SJSA1 (cell line): ENCODE measurements around the gene RNASEL. TPM values are rescaled to one million over a fixed set of nuclear protein-coding genes. Genes with fewer than 3 reads are reported as not detected.

Source experiments
- DNase-seq, 2 experiments: peaks; one replicate each; pipeline ENCODE4 v3.0.0-alpha.2; 2015 to 2020; ENCODE audit warnings: low spot score in 2 of 2, low read depth in 1 of 2
- H3K27ac ChIP-seq: fragments of 250-450 bp; sonication (Bioruptor Pico); 2 replicates; pipeline ENCODE4 v1.5.1; 2020; ENCODE audit warnings: mild to moderate bottlenecking, moderate library complexity
- H3K27me3 ChIP-seq: fragments of 250-450 bp; sonication (Bioruptor Pico); replicated peaks from 2 replicates; pipeline ENCODE4 v1.5.1; 2020; ENCODE audit warnings: mild to moderate bottlenecking, moderate library complexity
- H3K36me3 ChIP-seq: fragments of 250-450 bp; sonication (Bioruptor Pico); 2 replicates; pipeline ENCODE4 v1.5.1; 2020; ENCODE audit warnings: mild to moderate bottlenecking
- H3K4me1 ChIP-seq: fragments of 250-450 bp; sonication (Bioruptor Pico); replicated peaks from 2 replicates; pipeline ENCODE4 v1.6.1; 2021; ENCODE audit warnings: mild to moderate bottlenecking
- H3K4me3 ChIP-seq: fragments of 250-450 bp; sonication (Bioruptor Pico); 2 replicates; pipeline ENCODE4 v1.5.1; 2020; ENCODE audit warnings: mild to moderate bottlenecking
- H3K9me3 ChIP-seq: fragments of 250-450 bp; sonication (Bioruptor Pico); replicated peaks from 2 replicates; pipeline ENCODE4 v1.5.1; 2020; ENCODE audit warnings: mild to moderate bottlenecking
- total RNA-seq: library from RNA; depleted of rRNA; stranded (reverse); fragments of >200 nt; shearing (Covaris generic); gene quantifications from 2 replicates; pipeline ENCODE4 v1.2.3, GENCODE V29; 2014

RNASEL gene
- total RNA-seq, 1 experiment from 2014 or later, result 11.5 TPM

DNA sequence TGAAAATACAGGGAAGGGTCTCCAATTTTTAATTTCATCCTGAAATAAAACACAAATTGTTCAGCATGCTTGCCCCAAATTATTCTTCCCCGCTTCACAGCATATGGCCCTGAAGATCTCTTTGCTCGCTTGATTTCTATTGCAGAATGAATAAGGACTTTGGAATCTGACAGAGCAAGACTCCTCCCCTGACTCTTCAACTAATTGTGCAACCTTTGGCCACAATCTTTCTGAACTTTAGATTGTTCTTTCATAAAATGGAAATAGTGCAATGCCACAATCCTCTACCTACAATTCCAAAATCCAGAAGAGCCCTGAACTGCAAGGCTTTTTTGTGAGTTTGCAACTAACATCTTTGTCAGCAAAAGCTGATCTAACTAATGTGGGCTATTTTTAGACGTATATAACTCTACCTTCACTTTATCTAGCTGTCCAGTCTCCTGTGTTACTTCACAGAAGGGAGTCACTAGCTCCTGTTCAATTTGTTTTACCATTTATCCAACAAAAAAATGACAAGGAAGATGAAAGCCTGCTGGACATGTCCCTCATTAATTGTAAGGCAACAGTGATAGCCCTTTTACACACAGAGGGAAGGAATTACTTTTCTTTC is 13.4 kb downstream of the RNASEL start:
- peak in 1 of 2 experiments; percentile 7 for DNase-seq
- H3K27me3 ChIP-seq, result no peaks in the 10 kb centered on the region
- H3K36me3 ChIP-seq, result peaks cover 15% of the 10 kb centered on the region; the same call in 1 of the 2 replicates
- H3K9me3 ChIP-seq, result no peaks in the 10 kb centered on the region
- peaks cover 8% of the 10 kb centered on the region for H3K4me1 ChIP-seq
- no peak overlapping the region for H3K4me3 ChIP-seq
- no peak overlapping the region for H3K27ac ChIP-seq

GRCh38 chr1:182574156-182574555 is 14.9 kb downstream of the RNASEL start:
- no peak for DNase-seq
- Histone ChIP-seq H3K9me3 (no peaks in the 10 kb centered on the region), H3K36me3 (peaks cover 7% of the 10 kb centered on the region; the same call in 1 of the 2 replicates), H3K4me3 (no peak overlapping the region), H3K4me1 (peaks cover 8% of the 10 kb centered on the region), H3K27me3 (no peaks in the 10 kb centered on the region), H3K27ac (no peak overlapping the region)

DNA sequence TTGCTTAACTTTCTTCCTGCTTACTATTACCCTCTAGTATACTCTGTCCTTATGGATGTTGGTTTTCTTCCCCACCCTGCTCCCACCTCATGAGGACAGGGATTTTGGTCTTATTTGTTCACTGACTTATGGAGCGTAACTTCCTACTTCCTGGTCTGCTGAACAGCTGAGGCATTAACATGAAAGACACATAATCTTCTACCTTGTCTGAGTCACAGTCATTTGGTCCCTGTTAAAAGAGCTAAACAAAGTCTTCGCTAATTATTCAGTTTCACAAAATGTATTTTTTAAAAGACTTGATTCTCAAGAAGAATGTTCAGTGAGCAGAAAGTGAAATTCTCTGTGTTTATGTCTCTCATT is 18.5 kb downstream of the RNASEL start:
- no peak overlapping the region for H3K4me3 ChIP-seq
- DNase-seq, result no peak
- no peaks in the 10 kb centered on the region; the same call in none of the 2 replicates for H3K4me1 ChIP-seq
- no peaks in the 10 kb centered on the region for H3K9me3 ChIP-seq
- H3K36me3 ChIP-seq, result 0 out of 2 replicates have a peak, but pooled peaks cover 3% of the 10 kb centered on the region
- H3K27ac ChIP-seq, result no peak overlapping the region
- no peaks in the 10 kb centered on the region for H3K27me3 ChIP-seq

- Histone ChIP-seq H3K4me1 (no peaks in the 10 kb centered on the region), H3K36me3 (0 out of 2 replicates have a peak, but pooled peaks cover 3% of the 10 kb centered on the region), H3K9me3 (no peaks in the 10 kb centered on the region), H3K4me3 (no peak overlapping the region), H3K27me3 (no peaks in the 10 kb centered on the region), H3K27ac (no peak overlapping the region)
- DNase-seq, result no peak
Measured at GRCh38 chr1:182569939-182570610, 19.0 kb downstream of the RNASEL start.

DNA sequence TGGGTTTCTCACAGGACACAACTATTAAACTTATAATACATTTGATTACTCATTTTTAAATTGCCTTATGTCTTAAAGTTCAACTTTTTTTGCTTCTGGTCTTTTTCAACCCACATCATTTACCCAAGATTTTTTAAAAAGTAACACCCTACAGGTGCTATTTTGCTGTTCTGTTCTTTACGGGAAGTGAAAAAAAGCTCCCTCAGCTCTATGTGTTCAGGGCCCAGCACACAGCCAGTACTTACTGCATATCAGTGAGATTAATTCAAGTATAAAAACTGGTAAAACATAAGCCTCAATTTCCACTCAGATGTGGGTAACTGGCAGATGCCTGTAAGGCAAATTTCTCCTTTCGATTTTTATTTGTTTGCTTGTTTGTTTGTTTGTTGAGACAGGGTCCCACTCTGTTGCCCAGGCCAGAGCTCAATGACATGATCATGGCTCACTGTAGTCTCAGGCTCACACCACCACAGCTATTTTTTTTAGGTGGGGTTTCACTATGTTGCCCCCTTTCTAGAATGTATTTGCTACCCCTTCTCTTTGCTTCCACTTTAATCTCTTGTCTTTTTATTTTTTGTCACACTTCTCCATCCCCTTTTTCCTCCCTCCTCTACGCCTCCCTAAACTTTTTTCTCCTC is 20.3 kb downstream of the RNASEL start:
- H3K4me1 ChIP-seq, result no peaks in the 10 kb centered on the region

GRCh38 chr1:182567629-182568028 is 21.4 kb downstream of the RNASEL start:
- no peak for DNase-seq
- Histone ChIP-seq H3K4me3 (no peak overlapping the region), H3K36me3 (no peaks in the 10 kb centered on the region), H3K9me3 (no peaks in the 10 kb centered on the region), H3K4me1 (no peaks in the 10 kb centered on the region), H3K27ac (no peak overlapping the region), H3K27me3 (no peaks in the 10 kb centered on the region)

More for the DNA sequence above, 20.3 kb downstream of the RNASEL start:
- Histone ChIP-seq H3K36me3 (no peaks in the 10 kb centered on the region), H3K27me3 (no peaks in the 10 kb centered on the region), H3K9me3 (no peaks in the 10 kb centered on the region), H3K27ac (no peak overlapping the region), H3K4me3 (no peak overlapping the region)
- DNase-seq, result no peak

DNA sequence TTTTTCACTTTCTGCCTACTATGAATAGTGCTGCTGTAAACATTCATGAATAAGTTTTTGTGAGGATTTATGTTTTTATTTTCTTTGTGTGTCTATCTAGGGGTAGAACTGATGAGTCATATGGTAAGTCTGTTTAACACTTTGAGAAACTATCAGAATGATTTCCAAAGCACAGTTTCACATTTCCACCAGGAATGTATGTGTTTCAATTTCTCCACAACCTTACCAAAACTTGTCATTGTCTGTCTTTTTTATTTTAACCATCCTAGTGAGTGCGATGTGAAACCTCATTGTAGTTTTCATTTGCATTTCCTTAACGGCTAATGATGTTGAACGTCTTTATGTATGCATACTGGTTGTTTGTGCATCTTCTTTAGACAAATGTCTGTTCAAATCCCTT is 23.5 kb downstream of the RNASEL start:
- no peaks in the 10 kb centered on the region for H3K27me3 ChIP-seq
- H3K27ac ChIP-seq, result no peak overlapping the region
- no peaks in the 10 kb centered on the region for H3K36me3 ChIP-seq
- no peak overlapping the region for H3K4me3 ChIP-seq
- no peaks in the 10 kb centered on the region for H3K4me1 ChIP-seq
- no peak for DNase-seq
- H3K9me3 ChIP-seq, result no peaks in the 10 kb centered on the region

- H3K36me3 ChIP-seq, result no peaks in the 10 kb centered on the region
- H3K27ac ChIP-seq, result no peak overlapping the region
- DNase-seq, result no peak
- H3K27me3 ChIP-seq, result no peaks in the 10 kb centered on the region
- no peaks in the 10 kb centered on the region for H3K9me3 ChIP-seq
- no peak overlapping the region for H3K4me3 ChIP-seq
- no peaks in the 10 kb centered on the region for H3K4me1 ChIP-seq
Measured at GRCh38 chr1:182564406-182565004, 24.6 kb downstream of the RNASEL start.

DNA sequence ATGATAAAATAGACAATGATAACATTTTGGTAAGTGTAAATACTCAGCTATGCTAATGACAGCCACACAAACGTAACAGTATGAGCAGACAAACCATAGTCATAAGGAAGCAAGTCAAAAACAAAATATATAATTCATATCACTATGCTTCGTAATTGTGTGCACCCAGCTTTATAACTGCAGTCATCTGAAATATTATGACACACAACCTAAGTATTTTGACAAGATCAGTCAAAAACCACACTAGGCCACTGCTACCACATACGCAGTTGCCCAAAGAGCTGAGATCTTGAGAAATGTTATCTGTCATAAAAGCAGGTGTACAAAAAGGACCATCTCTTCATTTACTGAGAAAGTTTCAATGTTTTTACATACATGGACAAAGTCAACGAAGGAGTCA is 26.0 kb downstream of the RNASEL start:
- no peak for DNase-seq
- Histone ChIP-seq H3K36me3 (no peaks in the 10 kb centered on the region), H3K9me3 (no peaks in the 10 kb centered on the region), H3K27ac (no peak overlapping the region), H3K4me3 (no peak overlapping the region), H3K27me3 (no peaks in the 10 kb centered on the region), H3K4me1 (no peaks in the 10 kb centered on the region)

DNA sequence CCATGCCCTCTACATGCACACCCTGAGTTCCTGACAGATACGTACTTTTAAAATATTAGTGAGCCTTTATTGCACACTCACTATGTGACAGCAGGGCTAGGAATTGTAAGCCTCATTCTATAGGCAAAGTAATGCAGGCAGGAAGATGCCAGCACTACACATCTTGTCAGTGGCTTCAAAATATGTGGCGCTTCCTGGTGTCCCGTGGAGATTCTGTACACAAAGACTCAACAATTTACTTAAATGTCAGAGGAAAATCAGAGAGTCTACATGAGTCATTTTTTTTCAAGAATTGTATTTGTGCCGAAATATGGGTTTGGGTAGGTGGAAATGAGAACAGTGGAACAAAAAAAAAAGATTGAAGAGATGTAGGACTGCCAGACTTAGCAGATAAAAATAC is 27.6 kb downstream of the RNASEL start:
- Histone ChIP-seq H3K27me3 (no peaks in the 10 kb centered on the region), H3K27ac (no peak overlapping the region), H3K9me3 (no peaks in the 10 kb centered on the region), H3K36me3 (no peaks in the 10 kb centered on the region), H3K4me3 (no peak overlapping the region), H3K4me1 (no peaks in the 10 kb centered on the region)
- DNase-seq, result no peak

GRCh38 chr1:182560392-182560984 is 28.6 kb downstream of the RNASEL start:
- no peaks in the 10 kb centered on the region for H3K9me3 ChIP-seq
- H3K27me3 ChIP-seq, result no peaks in the 10 kb centered on the region
- H3K36me3 ChIP-seq, result no peaks in the 10 kb centered on the region
- no peak overlapping the region for H3K4me3 ChIP-seq
- H3K27ac ChIP-seq, result no peak overlapping the region
- DNase-seq, result no peak
- H3K4me1 ChIP-seq, result no peaks in the 10 kb centered on the region

- no peaks in the 10 kb centered on the region for H3K9me3 ChIP-seq
- no peaks in the 10 kb centered on the region for H3K27me3 ChIP-seq
- no peak for DNase-seq
Measured at GRCh38 chr1:182556279-182556678, 32.8 kb downstream of the RNASEL start.

GRCh38 chr1:182555493-182555892 is 33.6 kb downstream of the RNASEL start:
- no peak for DNase-seq
- H3K27me3 ChIP-seq, result no peaks in the 10 kb centered on the region
- no peaks in the 10 kb centered on the region for H3K4me1 ChIP-seq
- H3K9me3 ChIP-seq, result no peaks in the 10 kb centered on the region
- no peak overlapping the region for H3K27ac ChIP-seq
- no peaks in the 10 kb centered on the region for H3K36me3 ChIP-seq
- no peak overlapping the region for H3K4me3 ChIP-seq

More at GRCh38 chr1:182556279-182556678, 32.8 kb downstream of the RNASEL start:
- no peaks in the 10 kb centered on the region for H3K36me3 ChIP-seq
- H3K4me3 ChIP-seq, result no peak overlapping the region
- no peaks in the 10 kb centered on the region for H3K4me1 ChIP-seq
- no peak overlapping the region for H3K27ac ChIP-seq

GRCh38 chr1:182552527-182552926 is 36.5 kb downstream of the RNASEL start:
- H3K27ac ChIP-seq, result no peak overlapping the region
- DNase-seq, result no peak
- H3K36me3 ChIP-seq, result no peaks in the 10 kb centered on the region

More at GRCh38 chr1:182552527-182552926, 36.5 kb downstream of the RNASEL start:
- no peaks in the 10 kb centered on the region for H3K9me3 ChIP-seq
- H3K27me3 ChIP-seq, result no peaks in the 10 kb centered on the region
- no peak overlapping the region for H3K4me3 ChIP-seq
- no peaks in the 10 kb centered on the region for H3K4me1 ChIP-seq
